Neural progenitor cell (in vitro differentiated cells): ENCODE measurements around the gene YIPF6. TPM values are rescaled to one million over a fixed set of nuclear protein-coding genes. Genes with fewer than 3 reads are reported as not detected.
A peak's percentile ranks its signal among the peaks of the same experiment; 100 is the strongest.

Experiments
- DNase-seq: peaks from one replicate; pipeline ENCODE4 v3.0.0-alpha.2; 2016; ENCODE audit warnings: low spot score
- H2AFZ ChIP-seq: fragments of 200-600 bp; sonication (generic); replicated peaks from 2 replicates; pipeline ENCODE4 v1.6.1; 2016; ENCODE audit warnings: antibody characterized with exemption
- H3F3A ChIP-seq: fragments of 200-600 bp; sonication (generic); 2 replicates; pipeline ENCODE4 v1.6.1; 2016; ENCODE audit warnings: antibody characterized with exemption, low read depth
- H3K27ac ChIP-seq: fragments of 200-600 bp; sonication (generic); 2 replicates; pipeline ENCODE4 v1.5.1; 2016; ENCODE audit warnings: mild to moderate bottlenecking
- H3K27me3 ChIP-seq: fragments of 200-600 bp; sonication (generic); 2 replicates; pipeline ENCODE4 v1.6.1; 2016; ENCODE audit warnings: mild to moderate bottlenecking, moderate library complexity
- H3K36me3 ChIP-seq: fragments of 200-600 bp; sonication (generic); 2 replicates; pipeline ENCODE4 v1.5.1; 2016
- H3K4me1 ChIP-seq: fragments of 200-600 bp; sonication (generic); 2 replicates; pipeline ENCODE4 v1.6.1; 2016; ENCODE audit warnings: mixed run types
- H3K4me2 ChIP-seq: fragments of 200-600 bp; sonication (generic); 2 replicates; pipeline ENCODE4 v1.6.1; 2016
- H3K4me3 ChIP-seq: fragments of 200-600 bp; sonication (generic); 2 replicates; pipeline ENCODE4 v1.5.1; 2016
- H3K79me2 ChIP-seq: fragments of 200-600 bp; sonication (generic); 2 replicates; pipeline ENCODE4 v1.6.1; 2016; ENCODE audit warnings: low read depth
- H3K9ac ChIP-seq: fragments of 200-600 bp; sonication (generic); 2 replicates; pipeline ENCODE4 v1.6.1; 2016
- H3K9me3 ChIP-seq: fragments of 200-600 bp; sonication (generic); 2 replicates; pipeline ENCODE4 v1.5.1; 2016; ENCODE audit warnings: low read depth
- H4K20me1 ChIP-seq: fragments of 200-600 bp; sonication (generic); 2 replicates; pipeline ENCODE4 v1.6.1; 2016; ENCODE audit warnings: low read depth
- H3K27ac Mint-ChIP-seq: 3 replicates; pipeline ENCODE4 v1.8.0; 2021; ENCODE audit warnings: mixed read lengths
- H3K27me3 Mint-ChIP-seq: 2 replicates; pipeline ENCODE4 v1.8.0; 2022; ENCODE audit warnings: low read depth, mild to moderate bottlenecking, inconsistent platforms, moderate library complexity, mixed read lengths; ENCODE audit not compliant: insufficient read depth
- H3K36me3 Mint-ChIP-seq: 3 replicates; pipeline ENCODE4 v1.8.0; 2021; ENCODE audit warnings: mixed read lengths
- H3K4me1 Mint-ChIP-seq: 3 replicates; pipeline ENCODE4 v1.8.0; 2021; ENCODE audit warnings: mixed read lengths
- H3K4me3 Mint-ChIP-seq: 3 replicates; pipeline ENCODE4 v1.8.0; 2021; ENCODE audit warnings: mild to moderate bottlenecking, moderate library complexity, mixed read lengths
- H3K9me3 Mint-ChIP-seq: 3 replicates; pipeline ENCODE4 v1.8.0; 2020; ENCODE audit warnings: mixed read lengths
- EZH2 ChIP-seq: fragments of 200-600 bp; sonication (generic); IDR thresholded peaks from 2 replicates; pipeline ENCODE4 v1.6.1; 2017; ENCODE audit warnings: antibody characterized with exemption, mild to moderate bottlenecking, moderate library complexity
- EZH2phosphoT487 ChIP-seq: fragments of 200-600 bp; sonication (generic); IDR thresholded peaks from 2 replicates; pipeline ENCODE4 v1.6.1; 2017; ENCODE audit warnings: antibody characterized with exemption
- total RNA-seq: library from RNA; depleted of rRNA; stranded (reverse); fragments of >200 nt; gene quantifications from 2 replicates; pipeline ENCODE4 v1.2.3, GENCODE V29; 2015; ENCODE audit warnings: low replicate concordance
- TF ChIP-seq, protein P1 (sequence below): fragments of 200-600 bp; sonication (generic); IDR thresholded peaks from 2 replicates; pipeline ENCODE4 v1.5.1; 2017; ENCODE audit warnings: antibody characterized with exemption, mild to moderate bottlenecking

Gene YIPF6, protein sequence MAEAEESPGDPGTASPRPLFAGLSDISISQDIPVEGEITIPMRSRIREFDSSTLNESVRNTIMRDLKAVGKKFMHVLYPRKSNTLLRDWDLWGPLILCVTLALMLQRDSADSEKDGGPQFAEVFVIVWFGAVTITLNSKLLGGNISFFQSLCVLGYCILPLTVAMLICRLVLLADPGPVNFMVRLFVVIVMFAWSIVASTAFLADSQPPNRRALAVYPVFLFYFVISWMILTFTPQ
- total RNA-seq = 29.9 and 42.3 TPM in 2 replicates

DNA sequence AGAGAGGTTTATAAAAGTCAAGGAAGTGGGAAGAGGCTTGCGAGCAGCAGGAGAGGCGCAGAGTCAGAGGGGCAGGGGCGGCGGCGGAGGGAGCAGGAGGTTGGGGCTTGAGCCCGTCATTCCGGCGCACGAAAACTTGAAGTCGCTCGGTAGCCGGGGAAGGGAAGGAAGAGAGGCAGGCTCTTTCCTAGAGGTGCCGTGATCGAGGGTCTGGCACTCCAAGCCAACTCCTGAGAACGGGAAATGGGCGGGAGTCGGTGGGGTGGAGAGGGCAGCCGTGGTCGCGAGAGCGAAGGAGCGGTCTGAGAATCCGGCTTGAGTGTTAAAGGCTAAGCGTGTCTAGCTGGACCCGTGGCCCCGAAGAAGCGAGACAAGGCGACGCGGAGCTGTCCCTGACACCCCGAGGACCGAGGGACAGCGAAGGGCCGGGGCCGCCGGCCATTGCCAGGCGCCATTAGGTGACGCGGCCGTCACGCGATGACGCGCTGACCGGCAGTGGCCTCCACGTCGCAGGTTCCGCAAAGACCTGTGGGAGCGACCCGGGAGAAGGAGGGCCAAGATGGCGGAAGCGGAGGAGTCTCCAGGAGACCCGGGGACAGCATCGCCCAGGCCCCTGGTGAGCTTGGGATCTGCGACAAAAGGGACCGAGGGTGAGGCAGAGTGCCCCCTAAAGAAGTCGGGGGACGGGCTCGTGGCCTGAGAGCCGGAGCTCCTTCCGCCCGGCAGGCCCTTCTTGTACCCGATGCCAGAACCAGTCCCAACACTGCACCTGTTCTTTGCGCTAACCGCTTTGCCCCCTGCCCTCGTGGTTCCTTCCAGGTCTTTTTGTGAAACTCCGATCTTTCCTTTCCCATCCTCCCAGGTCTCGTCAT, at the start of gene YIPF6:
Gene YIPF6 (plus strand): TSS at position 544 of the 872 bp plus-strand sequence. CDS start 16 bp downstream, at position 560.
- peak within 1 kb of the TSS; percentile 93 for H3K27ac ChIP-seq
- H3K9me3 Mint-ChIP-seq = peaks cover 4% of the 10 kb centered on the region
- TF ChIP-seq EZH2phosphoT487 (no peak), EZH2 (no peak)
- TF ChIP-seq, protein P1, sequence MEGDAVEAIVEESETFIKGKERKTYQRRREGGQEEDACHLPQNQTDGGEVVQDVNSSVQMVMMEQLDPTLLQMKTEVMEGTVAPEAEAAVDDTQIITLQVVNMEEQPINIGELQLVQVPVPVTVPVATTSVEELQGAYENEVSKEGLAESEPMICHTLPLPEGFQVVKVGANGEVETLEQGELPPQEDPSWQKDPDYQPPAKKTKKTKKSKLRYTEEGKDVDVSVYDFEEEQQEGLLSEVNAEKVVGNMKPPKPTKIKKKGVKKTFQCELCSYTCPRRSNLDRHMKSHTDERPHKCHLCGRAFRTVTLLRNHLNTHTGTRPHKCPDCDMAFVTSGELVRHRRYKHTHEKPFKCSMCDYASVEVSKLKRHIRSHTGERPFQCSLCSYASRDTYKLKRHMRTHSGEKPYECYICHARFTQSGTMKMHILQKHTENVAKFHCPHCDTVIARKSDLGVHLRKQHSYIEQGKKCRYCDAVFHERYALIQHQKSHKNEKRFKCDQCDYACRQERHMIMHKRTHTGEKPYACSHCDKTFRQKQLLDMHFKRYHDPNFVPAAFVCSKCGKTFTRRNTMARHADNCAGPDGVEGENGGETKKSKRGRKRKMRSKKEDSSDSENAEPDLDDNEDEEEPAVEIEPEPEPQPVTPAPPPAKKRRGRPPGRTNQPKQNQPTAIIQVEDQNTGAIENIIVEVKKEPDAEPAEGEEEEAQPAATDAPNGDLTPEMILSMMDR = no peak
- peaks cover 50% of the 10 kb centered on the region for H3K79me2 ChIP-seq
- H2AFZ ChIP-seq = peak within 1 kb of the TSS; percentile 66
- H3K27ac Mint-ChIP-seq = peak within 1 kb of the TSS; percentile 93
- no peaks in the 10 kb centered on the region for H3K36me3 ChIP-seq
- peak within 1 kb of the TSS; percentile 77 for H3K4me2 ChIP-seq
- H3K27me3 Mint-ChIP-seq = peaks cover 5% of the 10 kb centered on the region
- H3K4me3 Mint-ChIP-seq = peak within 1 kb of the TSS; percentile 92
- DNase-seq = peak; percentile 76
- no peaks in the 10 kb centered on the region for H4K20me1 ChIP-seq
- H3K4me3 ChIP-seq = peak within 1 kb of the TSS; percentile 73
- H3K4me1 Mint-ChIP-seq = peaks cover 2% of the 10 kb centered on the region
- no peaks in the 10 kb centered on the region for H3K27me3 ChIP-seq
- H3F3A ChIP-seq = peaks cover 9% of the 10 kb centered on the region
- H3K4me1 ChIP-seq = no peaks in the 10 kb centered on the region
- H3K9ac ChIP-seq = peak within 1 kb of the TSS; percentile 88
- H3K9me3 ChIP-seq = no peaks in the 10 kb centered on the region
- no peaks in the 10 kb centered on the region for H3K36me3 Mint-ChIP-seq

DNA sequence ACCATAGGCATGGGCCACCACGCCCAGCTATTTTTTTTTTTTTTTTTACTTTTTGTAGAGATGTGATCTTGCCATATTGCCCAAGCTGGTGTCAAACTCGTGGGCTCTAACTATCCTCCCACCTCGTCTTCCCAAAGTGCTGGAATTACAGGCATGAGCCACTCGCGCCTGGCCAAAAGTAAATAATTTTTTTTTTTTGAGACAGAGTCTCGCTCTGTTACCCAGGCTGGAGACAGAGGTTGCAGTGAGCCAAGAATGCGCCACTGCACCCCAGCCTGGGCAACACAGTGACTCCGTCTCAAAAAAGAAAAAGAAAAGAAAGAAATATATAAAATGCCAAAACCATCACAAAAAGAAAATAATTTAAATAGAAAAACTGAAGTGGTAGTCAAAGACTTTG, 47.1 kb upstream of the YIPF6 start:
- no peak for DNase-seq
- Histone ChIP-seq H2AFZ (no peak overlapping the region), H3K79me2 (no peaks in the 10 kb centered on the region), H4K20me1 (no peaks in the 10 kb centered on the region), H3K36me3 (no peaks in the 10 kb centered on the region), H3F3A (no peaks in the 10 kb centered on the region), H3K4me2 (no peak overlapping the region), H3K27ac (no peak overlapping the region), H3K4me1 (no peaks in the 10 kb centered on the region), H3K9me3 (no peaks in the 10 kb centered on the region), H3K9ac (no peak overlapping the region), H3K4me3 (no peak overlapping the region), H3K27me3 (no peaks in the 10 kb centered on the region)
- TF ChIP-seq EZH2 = no peak
- no peak for TF ChIP-seq EZH2phosphoT487
- TF ChIP-seq, protein P1 = no peak
- peaks cover 5% of the 10 kb centered on the region for H3K27me3 Mint-ChIP-seq
- no peak overlapping the region for H3K27ac Mint-ChIP-seq
- no peaks in the 10 kb centered on the region for H3K9me3 Mint-ChIP-seq
- H3K36me3 Mint-ChIP-seq = no peaks in the 10 kb centered on the region
- H3K4me1 Mint-ChIP-seq = no peaks in the 10 kb centered on the region
- no peak overlapping the region for H3K4me3 Mint-ChIP-seq

DNA sequence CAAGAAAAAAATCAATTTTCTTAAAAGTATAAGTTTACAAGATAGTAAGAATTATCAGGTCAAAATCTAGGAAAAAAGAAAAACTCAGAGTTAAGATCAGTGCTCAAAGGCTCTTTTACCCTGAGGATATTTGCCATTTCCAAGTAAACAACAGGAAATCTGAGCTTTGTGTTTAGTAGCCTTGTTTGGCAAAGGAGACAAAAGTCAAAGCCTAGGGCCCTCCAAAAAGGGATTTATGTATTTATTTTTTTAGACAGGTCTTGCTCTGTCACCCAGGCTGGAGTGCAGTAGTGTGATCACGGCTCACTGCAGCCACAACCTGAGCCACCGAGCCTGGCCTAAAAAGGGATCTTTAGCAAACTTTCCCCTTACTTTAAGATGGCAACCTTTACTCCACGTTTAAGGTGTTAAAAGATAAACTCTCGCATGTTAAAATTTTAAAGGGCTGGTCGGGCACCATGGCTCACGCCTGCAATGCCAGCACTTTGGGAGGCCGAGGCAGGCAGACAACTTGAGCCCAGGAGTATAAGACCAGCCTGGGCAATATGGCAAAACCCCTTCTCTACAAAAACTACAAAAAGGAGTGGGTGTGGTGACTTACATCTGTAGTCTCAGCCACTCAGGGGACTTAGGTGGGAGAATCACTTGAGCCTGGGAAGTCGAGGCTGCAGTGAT, 44.2 kb upstream of the YIPF6 start:
- H3K4me3 Mint-ChIP-seq = no peak overlapping the region
- Histone ChIP-seq H4K20me1 (no peaks in the 10 kb centered on the region), H2AFZ (no peak overlapping the region), H3K4me2 (no peak overlapping the region), H3K4me1 (no peaks in the 10 kb centered on the region), H3K36me3 (no peaks in the 10 kb centered on the region), H3K9ac (no peak overlapping the region), H3K79me2 (no peaks in the 10 kb centered on the region), H3K4me3 (no peak overlapping the region), H3K9me3 (no peaks in the 10 kb centered on the region), H3K27ac (no peak overlapping the region), H3F3A (no peaks in the 10 kb centered on the region), H3K27me3 (no peaks in the 10 kb centered on the region)
- no peaks in the 10 kb centered on the region for H3K4me1 Mint-ChIP-seq
- H3K27ac Mint-ChIP-seq = no peak overlapping the region
- H3K36me3 Mint-ChIP-seq = no peaks in the 10 kb centered on the region
- peaks cover 3% of the 10 kb centered on the region for H3K27me3 Mint-ChIP-seq
- no peaks in the 10 kb centered on the region for H3K9me3 Mint-ChIP-seq
- no peak for DNase-seq
- TF ChIP-seq, protein P1 = no peak
- TF ChIP-seq EZH2phosphoT487 (no peak), EZH2 (no peak)
